ENCODE data around the gene DHODH.
"Not testable (repeated sequence)": the region's sequence is repeated elsewhere in the genome, so short reads cannot be mapped to it uniquely, and the experiment has no call there.

DHODH gene

DNA sequence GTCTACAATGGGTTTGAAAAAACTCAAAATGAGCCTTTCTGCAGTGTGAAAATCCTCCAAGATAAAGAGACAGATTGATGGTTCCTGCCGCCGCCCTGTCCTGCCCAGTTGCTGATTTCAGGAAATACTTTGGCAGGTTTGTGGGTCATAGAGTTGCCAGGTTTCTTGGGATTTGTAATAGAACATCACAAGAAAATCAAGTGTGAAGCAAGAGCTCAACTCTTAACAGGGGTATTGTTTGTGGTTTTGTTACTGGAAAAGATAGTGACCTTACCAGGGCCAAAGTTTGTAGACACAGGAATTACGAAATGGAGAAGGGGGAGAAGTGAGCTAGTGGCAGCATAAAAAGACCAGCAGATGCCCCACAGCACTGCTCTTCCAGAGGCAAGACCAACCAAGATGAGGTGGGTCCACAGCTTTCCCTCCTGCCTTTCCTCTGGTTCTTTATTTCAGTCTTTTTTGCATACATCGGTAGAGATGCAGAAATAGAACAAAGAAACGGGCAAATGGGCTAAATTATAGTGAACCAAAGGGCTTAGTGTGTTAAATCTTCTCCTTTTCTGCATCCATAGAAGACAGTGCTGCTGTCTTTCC is 45.8 kb downstream of the DHODH start, which contains the start of gene HP:
TSS of gene HP (plus strand) at position 252 of the 594 bp plus-strand sequence. CDS start at position 400, 148 bp downstream.
- not testable (repeated sequence) for DNase-seq (ENCODE audit: low read depth)

DNA sequence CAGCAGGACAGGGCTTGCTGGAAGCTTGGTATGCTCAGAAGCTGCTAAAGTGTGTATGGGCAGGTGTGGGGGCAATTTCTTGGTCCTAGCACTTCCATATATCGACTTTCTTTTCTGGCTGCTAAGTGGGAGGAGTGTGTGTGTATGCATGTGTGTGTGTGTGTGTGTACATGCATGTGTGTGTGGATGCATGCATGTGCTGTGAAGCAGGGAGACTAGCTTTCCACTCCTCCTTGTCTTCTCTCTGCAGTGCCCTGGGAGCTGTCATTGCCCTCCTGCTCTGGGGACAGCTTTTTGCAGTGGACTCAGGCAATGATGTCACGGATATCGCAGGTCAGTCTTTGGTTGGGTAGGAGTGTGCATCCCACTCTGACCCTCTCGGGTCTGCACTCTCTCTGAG is 47.4 kb downstream of the DHODH start:
- DNase-seq (ENCODE audit: low read depth): no peak

DNA sequence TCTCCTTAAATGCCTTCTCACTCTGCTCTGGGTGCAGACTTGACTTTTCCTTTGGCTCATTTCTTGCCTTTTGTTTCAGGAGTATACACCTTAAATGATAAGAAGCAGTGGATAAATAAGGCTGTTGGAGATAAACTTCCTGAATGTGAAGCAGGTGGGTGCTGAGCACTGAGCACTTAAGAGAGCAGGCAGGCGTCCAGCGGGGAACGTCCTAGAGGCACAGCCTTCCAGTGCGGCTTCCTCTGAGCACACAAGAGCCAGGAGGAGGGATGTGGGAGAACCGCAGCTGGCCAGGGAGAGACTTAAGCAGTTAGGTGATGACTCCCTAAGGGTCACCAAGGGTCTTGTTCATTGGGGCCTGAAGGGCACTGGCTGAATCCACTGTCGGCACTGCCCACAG is 48.8 kb downstream of the DHODH start:
- not testable (repeated sequence) for DNase-seq (ENCODE audit: low read depth)

DNA sequence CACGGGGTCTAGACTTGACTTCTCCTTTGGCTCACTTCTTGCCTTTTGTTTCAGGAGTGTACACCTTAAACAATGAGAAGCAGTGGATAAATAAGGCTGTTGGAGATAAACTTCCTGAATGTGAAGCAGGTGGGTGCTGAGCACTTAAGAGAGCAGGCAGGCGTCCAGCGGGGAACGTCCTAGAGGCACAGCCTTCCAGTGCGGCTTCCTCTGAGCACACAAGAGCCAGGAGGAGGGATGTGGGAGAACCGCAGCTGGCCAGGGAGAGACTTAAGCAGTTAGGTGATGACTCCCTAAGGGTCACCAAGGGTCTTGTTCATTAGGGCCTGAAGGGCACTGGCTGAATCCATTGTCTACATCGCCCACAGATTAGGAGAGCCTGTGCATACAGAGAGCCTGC is 50.5 kb downstream of the DHODH start:
- DNase-seq (ENCODE audit: low read depth): not testable (repeated sequence)

DNA sequence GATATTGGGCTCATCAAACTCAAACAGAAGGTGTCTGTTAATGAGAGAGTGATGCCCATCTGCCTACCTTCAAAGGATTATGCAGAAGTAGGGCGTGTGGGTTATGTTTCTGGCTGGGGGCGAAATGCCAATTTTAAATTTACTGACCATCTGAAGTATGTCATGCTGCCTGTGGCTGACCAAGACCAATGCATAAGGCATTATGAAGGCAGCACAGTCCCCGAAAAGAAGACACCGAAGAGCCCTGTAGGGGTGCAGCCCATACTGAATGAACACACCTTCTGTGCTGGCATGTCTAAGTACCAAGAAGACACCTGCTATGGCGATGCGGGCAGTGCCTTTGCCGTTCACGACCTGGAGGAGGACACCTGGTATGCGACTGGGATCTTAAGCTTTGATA is 51.9 kb downstream of the DHODH start:
- no peak for DNase-seq (ENCODE audit: low read depth)

DNA sequence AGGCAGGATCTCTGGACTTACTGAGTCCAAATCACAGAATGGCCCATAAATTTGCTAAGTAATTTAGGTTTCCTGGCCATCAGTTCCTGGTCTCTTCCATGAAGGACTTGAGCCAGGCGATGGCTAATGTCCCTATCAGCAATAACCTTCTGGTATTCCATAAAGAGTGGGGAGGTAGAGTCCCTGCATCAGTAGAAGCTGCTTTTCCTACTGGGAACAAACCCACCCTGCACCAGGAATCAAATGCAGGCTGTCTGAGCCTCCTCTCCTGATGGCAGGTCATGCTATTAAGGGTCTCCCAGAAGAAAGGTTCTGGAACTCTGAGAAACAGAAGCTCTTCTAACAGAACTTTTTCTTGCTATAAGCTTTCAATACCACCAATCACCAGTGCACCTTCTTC is 53.0 kb downstream of the DHODH start:
- no peak for DNase-seq (ENCODE audit: low read depth)

DNA sequence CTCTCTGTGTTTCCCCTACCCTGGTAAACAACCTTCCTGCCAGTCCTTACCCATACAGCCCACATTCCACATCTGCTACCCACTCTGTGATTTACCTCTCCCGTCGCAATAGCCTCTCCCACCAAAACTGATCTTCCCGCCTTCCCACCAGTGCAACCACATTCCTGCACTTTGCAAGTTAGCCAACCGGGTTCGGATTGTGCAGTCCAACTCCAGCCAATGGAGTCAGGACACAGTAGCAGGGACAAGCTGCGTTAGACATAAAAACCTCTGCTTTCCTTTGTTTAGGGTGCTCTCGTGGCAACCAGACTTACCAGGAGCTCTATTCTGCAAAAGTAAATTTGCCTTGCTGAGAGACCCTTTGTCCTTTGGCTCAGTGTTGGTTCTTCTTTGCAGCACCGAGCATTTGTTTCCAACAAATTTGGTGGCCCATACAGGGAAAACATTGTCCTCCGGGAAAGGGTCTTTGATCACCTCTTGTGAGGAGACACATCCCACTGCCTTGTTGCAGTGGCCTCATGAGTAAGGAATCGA is 55.9 kb downstream of the DHODH start:
- no peak for DNase-seq (ENCODE audit: low read depth)

DNA sequence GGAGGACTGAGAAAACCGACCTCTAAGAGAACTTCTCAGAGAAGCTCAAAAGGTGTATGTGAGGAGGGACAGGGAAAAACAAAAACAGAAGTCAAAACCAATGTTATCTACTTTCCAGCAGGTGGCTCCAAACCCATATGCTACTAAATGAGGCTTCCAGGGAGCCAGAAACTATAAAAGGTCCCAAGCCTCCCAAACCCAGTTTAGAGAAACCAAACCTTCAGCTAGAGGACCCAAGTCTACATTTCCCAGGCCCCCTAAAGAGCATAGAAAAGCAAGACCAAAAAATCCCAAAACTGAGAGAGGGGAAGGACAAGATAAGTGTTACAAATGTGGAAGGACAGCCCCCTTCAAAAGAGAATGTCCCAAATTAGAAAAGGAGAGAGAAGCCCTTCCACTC is 58.2 kb downstream of the DHODH start:
- DNase-seq (ENCODE audit: low read depth): no peak

DNA sequence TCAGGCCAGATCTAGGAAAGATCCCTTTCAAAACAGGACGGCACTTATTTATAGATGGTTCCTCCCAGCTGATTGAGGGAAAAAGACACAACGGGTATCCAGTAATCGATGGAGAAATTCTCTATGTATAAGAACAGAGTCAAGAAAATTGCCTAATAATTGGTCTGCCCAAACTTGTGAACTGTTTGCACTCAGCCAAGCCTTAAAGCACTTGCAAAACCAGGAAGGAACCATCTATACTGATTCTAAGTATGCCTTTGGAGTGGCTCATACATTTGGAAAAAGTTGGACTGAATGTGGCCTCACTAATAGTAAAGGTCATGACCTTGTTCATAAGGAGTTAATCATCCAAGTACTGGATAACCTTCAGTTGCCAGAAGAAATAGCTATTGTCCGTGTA is 60.4 kb downstream of the DHODH start:
- no peak for DNase-seq (ENCODE audit: low read depth)

DNA sequence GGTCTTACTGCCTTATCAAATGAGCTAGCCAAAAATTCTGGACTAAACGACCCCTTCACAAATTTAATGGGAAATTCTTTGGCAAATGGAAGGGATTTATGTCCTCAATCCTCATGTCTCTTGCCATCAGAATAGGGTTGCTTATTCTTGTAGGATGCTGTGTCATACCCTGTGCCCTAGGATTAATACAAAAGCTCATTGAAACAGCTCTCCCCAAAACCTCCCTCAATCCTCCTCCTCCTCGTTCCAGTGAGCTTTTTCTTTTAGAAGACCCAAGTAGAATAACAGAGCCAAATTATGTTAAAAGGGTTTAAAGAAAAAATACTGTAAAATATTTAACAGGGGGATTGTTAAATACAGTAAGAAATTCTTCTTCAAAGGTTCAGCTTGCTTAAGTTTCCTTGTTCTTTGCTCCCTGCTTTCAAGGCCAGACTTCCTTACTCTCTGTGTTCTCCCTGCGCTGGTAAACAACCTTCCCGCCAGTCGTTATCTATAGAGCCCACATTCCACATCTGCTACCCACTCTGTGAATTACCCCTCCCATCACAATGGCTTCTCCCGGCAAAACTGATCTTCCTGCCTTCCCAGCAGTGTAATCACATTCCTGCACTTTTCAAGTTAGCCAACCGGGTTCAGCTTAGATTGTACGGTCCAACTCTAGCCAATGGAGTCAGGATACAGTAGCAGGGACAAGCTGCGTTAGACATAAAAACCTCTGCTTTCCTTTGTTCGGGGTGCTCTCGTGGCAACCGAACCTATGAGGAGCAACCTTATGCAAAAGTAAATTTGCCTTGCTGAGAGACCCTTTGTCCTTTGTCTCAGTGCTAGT is 64.2 kb downstream of the DHODH start:
- DNase-seq (ENCODE audit: low read depth): no peak

DNA sequence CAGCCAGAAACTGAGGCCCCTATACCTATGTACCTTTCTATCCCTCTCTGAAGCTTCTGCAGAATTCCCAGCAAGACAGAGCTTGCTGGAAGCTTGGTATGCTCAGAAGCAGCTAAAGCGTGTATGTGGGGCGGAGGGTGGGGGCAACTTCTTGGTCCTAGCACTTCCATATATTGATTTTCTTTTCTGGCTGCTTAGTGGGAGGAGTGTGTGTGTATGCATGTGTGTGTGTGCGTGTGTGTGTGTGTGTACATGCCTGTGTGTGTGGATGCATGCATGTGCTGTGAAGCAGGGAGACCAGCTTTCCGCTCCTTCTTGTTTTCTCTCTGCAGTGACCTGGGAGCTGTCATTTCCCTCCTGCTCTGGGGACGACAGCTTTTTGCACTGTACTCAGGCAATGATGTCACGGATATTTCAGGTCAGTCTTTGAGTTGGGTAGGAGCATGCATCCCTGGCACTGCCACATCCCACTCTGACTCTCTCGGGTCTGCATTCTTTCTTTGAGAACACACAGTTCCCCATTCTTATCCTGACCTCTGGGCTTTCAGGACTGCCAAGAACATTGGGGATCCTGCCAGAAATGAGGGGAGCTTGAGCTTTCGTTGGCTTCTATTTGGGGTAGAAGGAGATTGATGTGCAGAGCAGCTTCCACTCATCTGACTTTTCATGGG is 65.2 kb downstream of the DHODH start:
- no peak for DNase-seq (ENCODE audit: low read depth)

DNA sequence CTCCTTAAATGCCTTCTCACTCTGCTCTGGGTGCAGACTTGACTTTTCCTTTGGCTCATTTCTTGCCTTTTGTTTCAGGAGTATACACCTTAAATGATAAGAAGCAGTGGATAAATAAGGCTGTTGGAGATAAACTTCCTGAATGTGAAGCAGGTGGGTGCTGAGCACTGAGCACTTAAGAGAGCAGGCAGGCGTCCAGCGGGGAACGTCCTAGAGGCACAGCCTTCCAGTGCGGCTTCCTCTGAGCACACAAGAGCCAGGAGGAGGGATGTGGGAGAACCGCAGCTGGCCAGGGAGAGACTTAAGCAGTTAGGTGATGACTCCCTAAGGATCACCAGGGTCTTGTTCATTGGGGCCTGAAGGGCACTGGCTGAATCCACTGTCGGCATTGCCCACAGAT is 66.5 kb downstream of the DHODH start:
- DNase-seq (ENCODE audit: low read depth): not testable (repeated sequence)

All from activated T-helper 1 cell treated with Interleukin-2 at 50 U/mL for 16 hours (primary cell).